ENCODE measurements around the gene NRSN2. TPM values are rescaled to one million over a fixed set of nuclear protein-coding genes. Genes with fewer than 3 reads are reported as not detected.

The NRSN2 gene
- total RNA-seq, 1 experiment from 2014 or later = 1.9 TPM

DNA sequence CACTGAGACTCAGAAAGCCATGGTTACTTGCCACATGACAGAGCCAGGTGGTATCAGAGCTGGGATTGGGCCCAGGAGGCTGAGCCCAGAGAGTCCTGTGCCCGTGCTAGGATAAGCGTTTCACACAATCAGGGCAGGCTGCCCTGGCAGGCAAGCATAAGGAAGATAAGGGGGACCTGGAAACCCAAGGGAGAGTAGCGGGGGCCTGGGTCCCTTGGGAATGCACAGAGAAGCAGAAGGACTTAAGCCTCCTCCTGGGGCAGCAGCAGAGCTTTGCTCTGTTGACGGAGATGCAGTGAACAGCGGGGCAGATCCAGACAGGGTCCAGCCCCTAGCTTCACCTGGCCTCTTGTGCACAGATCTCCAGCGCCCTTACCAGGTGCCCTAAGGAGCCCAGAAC, 42.3 kb downstream of the NRSN2 start:
- POLR2A ChIA-PET = interaction anchor here (19.5 kb wide), 1 partner anchor 15 kb away, joined by 639 read pairs; the partner anchor contains the start of gene TRIB3
- Histone ChIP-seq H3K9me2 (ENCODE audit: insufficient read depth) (no peaks in the 10 kb centered on the region), H4K20me1 (ENCODE audit: insufficient read depth) (no peaks in the 10 kb centered on the region), H3K27ac (ENCODE audit: low read depth, low read length) (no peak overlapping the region), H3K4me1 (ENCODE audit: control insufficient read depth in 1 of 2, insufficient read depth in 2 of 2, low read length in 2 of 2) (no peaks in the 10 kb centered on the region), H3K9ac (ENCODE audit: low read length) (no peak overlapping the region), H3K4me3 (replicated peaks in 1 of 2; ENCODE audit: low read depth in 1 of 2, low read length in 2 of 2) (no peak overlapping the region), H3K27me3 (ENCODE audit: insufficient read depth, low read length) (no peaks in the 10 kb centered on the region), H3K36me3 (ENCODE audit: control insufficient read depth in 1 of 2, insufficient read depth in 2 of 2, low read length in 2 of 2) (peaks cover 16 to 42% of the 10 kb centered on the region in 2 experiments), H3K9me3 (ENCODE audit: control insufficient read depth in 1 of 2, insufficient read depth in 1 of 2, low read depth in 1 of 2, low read length in 2 of 2) (no peaks in the 10 kb centered on the region), H3K79me2 (ENCODE audit: insufficient read depth, low read length) (peaks cover 19% of the 10 kb centered on the region), H3K4me2 (ENCODE audit: low read length) (no peak overlapping the region), H2AFZ (ENCODE audit: low read depth, low read length, poor library complexity, severe bottlenecking) (no peak overlapping the region)
- DNase-seq (ENCODE audit: low read depth, low spot score) (no peak), ATAC-seq (no peak)
- TF ChIP-seq, protein P1, sequence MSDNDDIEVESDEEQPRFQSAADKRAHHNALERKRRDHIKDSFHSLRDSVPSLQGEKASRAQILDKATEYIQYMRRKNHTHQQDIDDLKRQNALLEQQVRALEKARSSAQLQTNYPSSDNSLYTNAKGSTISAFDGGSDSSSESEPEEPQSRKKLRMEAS (IDR thresholded peaks at IDR 0.05) = no peak
- no peak for TF ChIP-seq TCF7L2 (IDR thresholded peaks at IDR 0.05; ENCODE audit: borderline replicate concordance, extremely low read depth, insufficient read depth, insufficient read length)
- TF ChIP-seq, protein P2, sequence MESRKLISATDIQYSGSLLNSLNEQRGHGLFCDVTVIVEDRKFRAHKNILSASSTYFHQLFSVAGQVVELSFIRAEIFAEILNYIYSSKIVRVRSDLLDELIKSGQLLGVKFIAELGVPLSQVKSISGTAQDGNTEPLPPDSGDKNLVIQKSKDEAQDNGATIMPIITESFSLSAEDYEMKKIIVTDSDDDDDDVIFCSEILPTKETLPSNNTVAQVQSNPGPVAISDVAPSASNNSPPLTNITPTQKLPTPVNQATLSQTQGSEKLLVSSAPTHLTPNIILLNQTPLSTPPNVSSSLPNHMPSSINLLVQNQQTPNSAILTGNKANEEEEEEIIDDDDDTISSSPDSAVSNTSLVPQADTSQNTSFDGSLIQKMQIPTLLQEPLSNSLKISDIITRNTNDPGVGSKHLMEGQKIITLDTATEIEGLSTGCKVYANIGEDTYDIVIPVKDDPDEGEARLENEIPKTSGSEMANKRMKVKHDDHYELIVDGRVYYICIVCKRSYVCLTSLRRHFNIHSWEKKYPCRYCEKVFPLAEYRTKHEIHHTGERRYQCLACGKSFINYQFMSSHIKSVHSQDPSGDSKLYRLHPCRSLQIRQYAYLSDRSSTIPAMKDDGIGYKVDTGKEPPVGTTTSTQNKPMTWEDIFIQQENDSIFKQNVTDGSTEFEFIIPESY (IDR thresholded peaks at IDR 0.05; ENCODE audit: extremely low read depth, insufficient replicate concordance, low read length) = no peak
- TF ChIP-seq, protein P3, sequence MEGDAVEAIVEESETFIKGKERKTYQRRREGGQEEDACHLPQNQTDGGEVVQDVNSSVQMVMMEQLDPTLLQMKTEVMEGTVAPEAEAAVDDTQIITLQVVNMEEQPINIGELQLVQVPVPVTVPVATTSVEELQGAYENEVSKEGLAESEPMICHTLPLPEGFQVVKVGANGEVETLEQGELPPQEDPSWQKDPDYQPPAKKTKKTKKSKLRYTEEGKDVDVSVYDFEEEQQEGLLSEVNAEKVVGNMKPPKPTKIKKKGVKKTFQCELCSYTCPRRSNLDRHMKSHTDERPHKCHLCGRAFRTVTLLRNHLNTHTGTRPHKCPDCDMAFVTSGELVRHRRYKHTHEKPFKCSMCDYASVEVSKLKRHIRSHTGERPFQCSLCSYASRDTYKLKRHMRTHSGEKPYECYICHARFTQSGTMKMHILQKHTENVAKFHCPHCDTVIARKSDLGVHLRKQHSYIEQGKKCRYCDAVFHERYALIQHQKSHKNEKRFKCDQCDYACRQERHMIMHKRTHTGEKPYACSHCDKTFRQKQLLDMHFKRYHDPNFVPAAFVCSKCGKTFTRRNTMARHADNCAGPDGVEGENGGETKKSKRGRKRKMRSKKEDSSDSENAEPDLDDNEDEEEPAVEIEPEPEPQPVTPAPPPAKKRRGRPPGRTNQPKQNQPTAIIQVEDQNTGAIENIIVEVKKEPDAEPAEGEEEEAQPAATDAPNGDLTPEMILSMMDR (IDR thresholded peaks at IDR 0.05 in 2 of 3, conservative IDR thresholded peaks at IDR 0.05 in 1 of 3; ENCODE audit: borderline replicate concordance in 1 of 3, insufficient read depth in 1 of 3, low read depth in 2 of 3, low read length in 2 of 3) = no peak
- no peak for TF ChIP-seq SRF (IDR thresholded peaks at IDR 0.05; ENCODE audit: low read depth)
- TF ChIP-seq, protein P4, sequence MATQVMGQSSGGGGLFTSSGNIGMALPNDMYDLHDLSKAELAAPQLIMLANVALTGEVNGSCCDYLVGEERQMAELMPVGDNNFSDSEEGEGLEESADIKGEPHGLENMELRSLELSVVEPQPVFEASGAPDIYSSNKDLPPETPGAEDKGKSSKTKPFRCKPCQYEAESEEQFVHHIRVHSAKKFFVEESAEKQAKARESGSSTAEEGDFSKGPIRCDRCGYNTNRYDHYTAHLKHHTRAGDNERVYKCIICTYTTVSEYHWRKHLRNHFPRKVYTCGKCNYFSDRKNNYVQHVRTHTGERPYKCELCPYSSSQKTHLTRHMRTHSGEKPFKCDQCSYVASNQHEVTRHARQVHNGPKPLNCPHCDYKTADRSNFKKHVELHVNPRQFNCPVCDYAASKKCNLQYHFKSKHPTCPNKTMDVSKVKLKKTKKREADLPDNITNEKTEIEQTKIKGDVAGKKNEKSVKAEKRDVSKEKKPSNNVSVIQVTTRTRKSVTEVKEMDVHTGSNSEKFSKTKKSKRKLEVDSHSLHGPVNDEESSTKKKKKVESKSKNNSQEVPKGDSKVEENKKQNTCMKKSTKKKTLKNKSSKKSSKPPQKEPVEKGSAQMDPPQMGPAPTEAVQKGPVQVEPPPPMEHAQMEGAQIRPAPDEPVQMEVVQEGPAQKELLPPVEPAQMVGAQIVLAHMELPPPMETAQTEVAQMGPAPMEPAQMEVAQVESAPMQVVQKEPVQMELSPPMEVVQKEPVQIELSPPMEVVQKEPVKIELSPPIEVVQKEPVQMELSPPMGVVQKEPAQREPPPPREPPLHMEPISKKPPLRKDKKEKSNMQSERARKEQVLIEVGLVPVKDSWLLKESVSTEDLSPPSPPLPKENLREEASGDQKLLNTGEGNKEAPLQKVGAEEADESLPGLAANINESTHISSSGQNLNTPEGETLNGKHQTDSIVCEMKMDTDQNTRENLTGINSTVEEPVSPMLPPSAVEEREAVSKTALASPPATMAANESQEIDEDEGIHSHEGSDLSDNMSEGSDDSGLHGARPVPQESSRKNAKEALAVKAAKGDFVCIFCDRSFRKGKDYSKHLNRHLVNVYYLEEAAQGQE (IDR thresholded peaks at IDR 0.05; ENCODE audit: low read depth) = no peak
- TF ChIP-seq POLR2AphosphoS5 (IDR thresholded peaks at IDR 0.05; ENCODE audit: low read depth, low read length) = no peak; the same call in 1 of the 2 replicates
- no peak for TF ChIP-seq RAD21 (IDR thresholded peaks at IDR 0.05; ENCODE audit: low read depth)
- TF ChIP-seq POLR2A (IDR thresholded peaks at IDR 0.05; ENCODE audit: borderline replicate concordance, extremely low read depth, insufficient read depth, insufficient read length) = no peak
- no peak for TF ChIP-seq EGR1 (IDR thresholded peaks at IDR 0.05; ENCODE audit: low read depth)
- TF ChIP-seq CBX3 (IDR thresholded peaks at IDR 0.05; ENCODE audit: low read depth) = no peak
- no peak for TF ChIP-seq ZFX (IDR thresholded peaks at IDR 0.05)
- TF ChIP-seq EZH2 (IDR thresholded peaks at IDR 0.05) = no peak
- no peak for TF ChIP-seq YY1 (IDR thresholded peaks at IDR 0.05; ENCODE audit: extremely low read depth, insufficient replicate concordance, low read depth, low read length)
- no peak for TF ChIP-seq SIN3A (IDR thresholded peaks at IDR 0.05; ENCODE audit: low read depth)
- TF ChIP-seq FOSL1 (IDR thresholded peaks at IDR 0.05; ENCODE audit: low read depth) = no peak
- TF ChIP-seq SP1 (IDR thresholded peaks at IDR 0.05; ENCODE audit: low read depth) = no peak
- RAD21 ChIA-PET (ENCODE audit: low non-redundant PET in 1 of 2, low total read pairs in 2 of 2, uncharacterized antibody in 2 of 2, unreplicated experiment in 2 of 2) = no interaction called here
- no TSS peak for BruUV-seq (replicated peaks)
- CTCF ChIA-PET = no interaction called here
- intact Hi-C loops (cut with micrococcal nuclease) = no loop called here
